ENCODE data around the gene OXCT2.

Gene OXCT2

GRCh38 chr1:39733161-39733560 lies 38.0 kb downstream of the OXCT2 start:
- DNase-seq (ENCODE audit: low read depth in 2 of 2) = no peak

GRCh38 chr1:39732730-39733129 lies 38.4 kb downstream of the OXCT2 start:
- DNase-seq (ENCODE audit: low read depth in 2 of 2) = no peak

DNA sequence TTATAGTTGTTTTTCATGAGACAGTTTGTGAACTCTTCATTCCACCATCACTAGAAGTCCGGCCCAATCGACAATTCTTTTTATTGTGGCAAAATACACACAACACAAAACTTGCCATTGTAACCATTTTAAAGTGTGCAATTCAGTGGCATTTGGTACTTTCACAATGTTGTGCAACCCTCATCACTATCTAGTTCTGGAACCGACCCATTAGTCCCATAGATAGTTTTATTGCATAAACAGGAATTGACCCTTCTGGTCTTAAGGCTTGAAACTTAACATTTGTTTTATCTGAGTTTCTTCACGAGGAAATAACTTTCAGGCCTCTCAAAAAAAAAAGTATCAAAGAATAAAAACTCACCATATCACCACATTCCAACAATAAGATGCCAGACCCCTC lies 41.3 kb downstream of the OXCT2 start:
- no peak for DNase-seq (ENCODE audit: low read depth in 2 of 2)

DNA sequence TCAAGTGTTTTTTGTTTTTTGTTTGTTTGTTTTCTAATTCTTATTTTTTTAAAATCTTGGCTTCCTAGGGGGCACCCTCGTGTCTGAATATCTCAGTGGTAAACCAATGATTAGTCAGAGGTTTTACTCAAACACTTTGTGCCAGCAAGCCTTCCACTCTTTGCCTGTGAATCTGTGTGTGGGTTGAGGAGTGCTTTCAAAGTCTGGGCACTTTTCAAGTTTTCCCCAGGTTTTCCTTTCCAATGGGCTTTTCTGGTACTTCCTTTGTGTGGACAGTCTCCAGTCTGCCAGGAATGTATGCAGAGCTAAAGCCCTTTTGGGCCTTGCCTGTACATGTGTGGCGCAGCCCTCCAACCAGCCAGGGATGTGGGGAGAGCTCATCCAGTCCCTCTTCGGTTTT lies 42.1 kb downstream of the OXCT2 start:
- DNase-seq (ENCODE audit: low read depth in 2 of 2) = no peak

DNA sequence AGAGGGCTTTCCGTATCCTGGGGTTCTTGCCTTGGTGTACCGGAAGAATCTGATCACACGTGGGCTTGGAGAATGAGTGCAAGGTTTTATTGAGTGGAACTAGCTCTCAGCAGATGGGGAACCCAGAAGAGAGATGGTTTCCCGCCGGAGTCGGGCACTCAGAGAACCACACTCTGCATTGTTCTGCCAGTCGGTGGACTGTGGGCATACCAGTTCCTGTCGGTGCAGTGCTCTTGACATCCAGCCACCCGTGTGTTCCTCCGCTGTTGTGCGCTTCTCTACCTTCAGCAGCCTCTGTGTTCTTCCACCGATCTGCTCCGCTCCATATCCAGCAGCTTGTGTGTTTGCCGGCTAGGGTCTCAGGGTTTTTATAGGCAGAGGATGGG lies 43.2 kb downstream of the OXCT2 start:
- no peak for DNase-seq (ENCODE audit: low read depth in 2 of 2)

DNA sequence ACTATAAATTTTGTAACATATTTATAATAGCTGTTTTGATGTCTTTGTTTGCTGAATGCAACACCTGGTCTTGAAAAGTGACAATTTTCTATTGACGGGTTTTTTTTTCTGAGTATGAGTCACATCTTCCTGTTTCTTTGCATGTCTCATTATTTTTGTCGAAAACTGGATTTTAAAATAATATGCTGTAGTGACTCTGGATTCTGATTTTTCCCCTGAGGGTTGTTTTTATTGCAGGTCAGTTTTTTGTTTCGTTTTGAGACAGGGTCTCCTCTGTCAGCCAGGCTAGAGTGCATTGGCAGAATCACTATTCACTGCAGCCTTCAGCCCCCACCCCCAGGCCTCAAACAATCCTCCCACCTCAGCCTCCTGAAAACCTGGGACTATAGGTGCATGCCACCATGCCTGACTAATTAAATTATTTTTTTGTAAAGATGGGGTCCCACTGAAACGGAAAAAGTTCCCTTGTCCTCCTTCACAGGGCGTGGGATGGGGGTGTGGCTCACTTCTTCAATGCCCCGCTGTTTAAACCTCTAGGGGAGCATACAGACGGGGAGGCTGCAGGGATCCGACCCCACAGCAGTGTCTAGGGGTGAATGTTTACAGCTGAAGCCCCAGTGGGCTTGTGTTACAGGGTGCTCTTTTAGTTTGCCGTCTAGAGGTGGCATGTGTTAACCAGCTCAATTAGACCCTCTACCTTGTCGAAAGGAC lies 43.8 kb downstream of the OXCT2 start:
- DNase-seq (ENCODE audit: low read depth in 2 of 2) = no peak

- no peak for DNase-seq (ENCODE audit: low read depth in 2 of 2)
Measured at GRCh38 chr1:39726600-39726999, 44.5 kb downstream of the OXCT2 start.

DNA sequence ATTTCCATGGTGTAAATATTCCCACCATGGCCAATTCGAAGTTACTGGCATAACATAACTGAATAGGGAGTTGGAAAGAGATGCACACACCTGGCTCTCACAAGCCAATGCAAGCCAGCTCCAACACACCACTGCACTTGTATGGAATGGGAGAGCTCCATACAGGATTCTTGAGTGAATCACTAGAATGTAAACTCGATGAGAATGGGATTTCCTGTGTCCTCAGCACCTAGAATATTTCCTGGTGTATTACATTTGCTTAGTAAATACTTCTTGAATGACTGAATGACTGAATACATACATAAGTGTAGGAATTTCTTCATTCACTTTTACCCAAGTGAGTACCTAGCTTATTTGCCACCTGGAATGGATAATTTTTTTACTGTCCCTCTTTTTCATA lies 48.7 kb downstream of the OXCT2 start:
- DNase-seq (ENCODE audit: low read depth in 2 of 2) = no peak

DNA sequence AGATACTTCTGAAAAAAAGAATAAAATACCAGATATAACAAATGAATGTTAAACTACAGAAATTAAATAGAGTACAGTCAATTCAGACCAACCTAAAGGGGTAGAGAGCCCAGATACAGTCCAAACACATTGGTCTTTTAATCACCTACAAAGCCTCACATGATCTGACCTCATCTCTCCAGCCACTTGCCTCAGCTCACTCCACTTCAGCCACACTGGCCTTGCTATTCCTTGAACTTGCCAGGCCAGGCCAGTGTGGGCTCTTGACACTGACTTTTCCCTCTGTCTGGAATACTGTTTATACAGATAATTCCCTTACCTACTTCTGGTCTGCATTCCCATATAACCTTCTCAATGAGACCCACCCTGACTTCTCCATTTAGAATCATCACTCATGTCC lies 49.5 kb downstream of the OXCT2 start:
- DNase-seq (ENCODE audit: low read depth in 2 of 2) = no peak

- DNase-seq (ENCODE audit: low read depth in 2 of 2) = no peak
Measured at GRCh38 chr1:39720094-39720999, 50.8 kb downstream of the OXCT2 start.

Measured in stimulated activated CD4-positive, alpha-beta T cell treated with anti-CD3 and anti-CD28 coated beads, Interleukin-1b, Interleukin-23, amount 100 ng/mL, for 4 hours (primary cell).